AG10803 (cell line): Measurements from ENCODE around the gene MAP3K10.

ENCODE experiments used
- DNase-seq: peaks from one replicate; pipeline ENCODE4 v3.0.0; 2010; ENCODE audit warnings: low read depth
- H3K4me3 ChIP-seq: 2 replicates; pipeline ENCODE4 v1.5.1; 2011; ENCODE audit warnings: mild to moderate bottlenecking, low read length, control low read depth
- TF ChIP-seq, protein P1 (sequence below): conservative IDR thresholded peaks from 2 replicates; pipeline ENCODE4 v1.5.1; 2011; ENCODE audit warnings: mild to moderate bottlenecking, low read length, control low read depth, inconsistent platforms

Gene MAP3K10

DNA sequence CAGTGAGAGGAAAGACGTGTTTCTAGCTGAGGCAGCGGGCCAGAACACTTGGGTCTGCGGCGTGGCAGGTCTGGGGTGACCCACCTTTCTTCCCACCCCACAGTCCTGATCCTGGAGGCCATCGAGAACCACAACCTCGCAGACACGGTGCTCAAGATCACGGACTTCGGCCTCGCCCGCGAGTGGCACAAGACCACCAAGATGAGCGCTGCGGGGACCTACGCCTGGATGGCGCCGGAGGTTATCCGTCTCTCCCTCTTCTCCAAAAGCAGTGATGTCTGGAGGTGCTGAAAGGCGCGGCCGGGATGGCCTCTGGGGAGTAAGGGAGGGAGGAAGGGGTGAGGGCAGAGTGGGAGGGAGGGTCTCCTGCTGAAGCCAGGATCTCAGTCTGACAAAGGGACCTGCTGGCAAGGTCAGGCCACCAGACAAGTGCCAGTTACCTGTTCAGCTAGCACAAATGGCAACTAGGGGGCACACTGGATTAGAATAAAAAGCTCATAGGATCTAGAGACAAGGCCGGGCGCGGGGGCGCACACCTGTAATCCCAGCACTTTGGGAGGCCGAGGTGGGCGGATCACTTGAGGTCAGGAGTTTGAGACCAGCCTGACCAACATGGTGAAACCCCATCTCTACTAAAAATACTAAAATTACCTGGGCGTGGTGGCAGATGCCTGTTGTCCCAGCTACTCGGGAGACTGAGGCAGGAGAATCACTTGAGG is 7.2 kb downstream of the MAP3K10 start:
- TF ChIP-seq, protein P1, sequence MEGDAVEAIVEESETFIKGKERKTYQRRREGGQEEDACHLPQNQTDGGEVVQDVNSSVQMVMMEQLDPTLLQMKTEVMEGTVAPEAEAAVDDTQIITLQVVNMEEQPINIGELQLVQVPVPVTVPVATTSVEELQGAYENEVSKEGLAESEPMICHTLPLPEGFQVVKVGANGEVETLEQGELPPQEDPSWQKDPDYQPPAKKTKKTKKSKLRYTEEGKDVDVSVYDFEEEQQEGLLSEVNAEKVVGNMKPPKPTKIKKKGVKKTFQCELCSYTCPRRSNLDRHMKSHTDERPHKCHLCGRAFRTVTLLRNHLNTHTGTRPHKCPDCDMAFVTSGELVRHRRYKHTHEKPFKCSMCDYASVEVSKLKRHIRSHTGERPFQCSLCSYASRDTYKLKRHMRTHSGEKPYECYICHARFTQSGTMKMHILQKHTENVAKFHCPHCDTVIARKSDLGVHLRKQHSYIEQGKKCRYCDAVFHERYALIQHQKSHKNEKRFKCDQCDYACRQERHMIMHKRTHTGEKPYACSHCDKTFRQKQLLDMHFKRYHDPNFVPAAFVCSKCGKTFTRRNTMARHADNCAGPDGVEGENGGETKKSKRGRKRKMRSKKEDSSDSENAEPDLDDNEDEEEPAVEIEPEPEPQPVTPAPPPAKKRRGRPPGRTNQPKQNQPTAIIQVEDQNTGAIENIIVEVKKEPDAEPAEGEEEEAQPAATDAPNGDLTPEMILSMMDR: no peak
- no peak for DNase-seq
- H3K4me3 ChIP-seq: no peak overlapping the region

DNA sequence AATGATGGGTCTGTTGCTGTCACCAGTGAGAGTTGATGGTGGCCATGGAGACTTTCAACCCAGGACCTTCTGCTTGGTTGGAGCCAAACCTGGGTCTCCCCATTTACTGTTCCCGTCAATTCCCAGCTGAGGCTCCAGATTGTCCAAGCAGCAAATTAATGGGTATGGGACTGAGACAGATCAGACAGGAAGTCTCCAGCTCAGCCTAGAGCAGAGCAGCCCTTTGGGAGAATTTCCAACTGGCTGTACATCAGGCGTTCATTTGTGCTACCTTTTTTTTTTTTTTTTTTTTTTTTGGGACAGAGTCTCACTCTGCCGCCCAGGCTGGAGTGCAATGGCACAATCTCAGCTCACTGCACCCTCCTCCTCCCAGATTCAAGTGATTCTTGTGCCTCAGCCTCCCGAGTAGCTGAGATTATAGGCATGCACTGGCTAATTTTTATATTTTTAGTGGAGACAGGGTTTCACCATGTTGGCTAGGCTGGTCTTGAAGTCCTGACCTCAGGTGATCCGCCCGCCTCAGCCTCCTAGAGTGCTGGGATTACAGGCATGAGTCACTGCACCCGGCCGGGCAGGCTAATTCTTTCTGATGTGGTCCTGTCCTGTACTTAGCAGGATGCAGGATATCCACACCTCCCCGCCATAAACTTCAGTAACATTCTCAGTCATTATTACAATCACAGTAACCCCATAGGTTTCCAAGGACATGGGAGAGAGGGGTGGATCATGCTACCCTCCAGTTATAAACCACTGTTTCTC is 9.3 kb downstream of the MAP3K10 start:
- no peak for DNase-seq
- TF ChIP-seq, protein P1: no peak
- no peak overlapping the region for H3K4me3 ChIP-seq

DNA sequence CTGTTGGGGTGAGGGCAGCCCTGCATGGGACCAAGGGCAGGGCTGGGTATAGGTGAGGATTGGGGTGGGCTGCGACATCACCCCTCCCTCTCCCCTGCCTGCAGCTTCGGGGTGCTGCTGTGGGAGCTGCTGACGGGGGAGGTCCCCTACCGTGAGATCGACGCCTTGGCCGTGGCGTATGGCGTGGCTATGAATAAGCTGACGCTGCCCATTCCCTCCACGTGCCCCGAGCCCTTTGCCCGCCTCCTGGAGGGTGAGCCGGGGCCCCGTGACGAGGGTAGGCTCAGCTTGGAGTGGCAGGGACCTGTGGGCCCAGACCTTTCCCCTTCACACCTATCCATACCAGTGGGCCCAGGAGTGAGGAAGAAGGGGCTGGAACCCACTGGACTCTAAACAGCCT is 13.2 kb downstream of the MAP3K10 start:
- TF ChIP-seq, protein P1: no peak
- no peak for DNase-seq
- H3K4me3 ChIP-seq: no peak overlapping the region

DNA sequence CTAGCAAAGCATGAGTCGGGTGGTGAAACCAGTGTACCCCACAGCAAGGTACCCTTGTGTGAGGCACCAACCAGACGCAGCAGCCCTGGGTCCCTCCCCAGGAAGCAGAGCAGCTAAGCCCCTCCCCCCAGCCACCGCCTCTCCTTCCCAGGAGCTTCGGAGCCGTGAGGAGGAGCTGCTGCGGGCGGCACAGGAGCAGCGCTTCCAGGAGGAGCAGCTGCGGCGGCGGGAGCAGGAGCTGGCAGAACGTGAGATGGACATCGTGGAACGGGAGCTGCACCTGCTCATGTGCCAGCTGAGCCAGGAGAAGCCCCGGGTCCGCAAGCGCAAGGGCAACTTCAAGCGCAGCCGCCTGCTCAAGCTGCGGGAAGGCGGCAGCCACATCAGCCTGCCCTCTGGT is 14.5 kb downstream of the MAP3K10 start:
- DNase-seq: no peak

DNA sequence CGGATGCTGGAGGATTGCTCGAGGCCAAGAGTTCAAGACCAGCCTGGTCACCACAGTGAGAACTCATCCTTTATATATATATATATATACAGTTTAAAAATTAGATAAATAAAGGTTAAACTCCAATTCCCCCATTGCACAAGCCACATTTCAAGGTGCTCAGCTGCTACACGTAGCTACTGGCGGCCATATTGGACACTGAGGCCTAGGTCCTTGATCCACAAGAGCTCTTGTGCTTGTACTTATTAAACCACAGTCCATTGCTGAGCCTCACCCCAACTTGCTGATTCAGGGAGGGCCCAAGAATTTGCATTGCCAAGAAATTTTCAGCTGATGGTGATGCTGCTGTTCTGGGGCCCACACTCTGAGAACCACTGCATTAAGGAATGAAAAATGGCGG is 17.4 kb downstream of the MAP3K10 start:
- no peak overlapping the region for H3K4me3 ChIP-seq
- TF ChIP-seq, protein P1: no peak
- no peak for DNase-seq

More for the DNA sequence above, 14.5 kb downstream of the MAP3K10 start:
- no peak overlapping the region for H3K4me3 ChIP-seq
- TF ChIP-seq, protein P1: no peak

DNA sequence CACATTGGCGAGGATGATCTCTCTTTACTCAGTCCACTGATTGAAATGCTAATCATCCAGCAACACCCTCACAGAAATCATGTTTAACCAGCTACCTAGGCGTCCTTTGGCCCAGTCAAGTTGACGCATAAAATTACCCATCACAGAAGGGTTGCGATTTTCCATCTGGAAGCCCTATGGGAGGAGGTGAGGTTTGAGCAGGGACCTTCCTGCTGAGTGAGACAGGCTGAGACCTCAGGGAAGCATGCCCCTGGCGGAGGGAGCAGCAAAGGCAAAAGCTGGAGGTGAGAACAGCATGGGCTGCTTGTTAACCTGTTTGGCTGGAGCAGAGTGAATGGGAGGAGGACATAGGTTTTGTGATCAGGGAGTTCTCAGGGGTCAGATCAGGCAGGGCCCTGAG is 19.7 kb downstream of the MAP3K10 start:
- DNase-seq: no peak
- TF ChIP-seq, protein P1: no peak
- H3K4me3 ChIP-seq: no peak overlapping the region
